ENCODE measurements around the gene PARP12.

Gene PARP12

GRCh38 chr7:140069298-140069949 is 6.7 kb upstream of the PARP12 start:
- TF ChIP-seq, protein P1, sequence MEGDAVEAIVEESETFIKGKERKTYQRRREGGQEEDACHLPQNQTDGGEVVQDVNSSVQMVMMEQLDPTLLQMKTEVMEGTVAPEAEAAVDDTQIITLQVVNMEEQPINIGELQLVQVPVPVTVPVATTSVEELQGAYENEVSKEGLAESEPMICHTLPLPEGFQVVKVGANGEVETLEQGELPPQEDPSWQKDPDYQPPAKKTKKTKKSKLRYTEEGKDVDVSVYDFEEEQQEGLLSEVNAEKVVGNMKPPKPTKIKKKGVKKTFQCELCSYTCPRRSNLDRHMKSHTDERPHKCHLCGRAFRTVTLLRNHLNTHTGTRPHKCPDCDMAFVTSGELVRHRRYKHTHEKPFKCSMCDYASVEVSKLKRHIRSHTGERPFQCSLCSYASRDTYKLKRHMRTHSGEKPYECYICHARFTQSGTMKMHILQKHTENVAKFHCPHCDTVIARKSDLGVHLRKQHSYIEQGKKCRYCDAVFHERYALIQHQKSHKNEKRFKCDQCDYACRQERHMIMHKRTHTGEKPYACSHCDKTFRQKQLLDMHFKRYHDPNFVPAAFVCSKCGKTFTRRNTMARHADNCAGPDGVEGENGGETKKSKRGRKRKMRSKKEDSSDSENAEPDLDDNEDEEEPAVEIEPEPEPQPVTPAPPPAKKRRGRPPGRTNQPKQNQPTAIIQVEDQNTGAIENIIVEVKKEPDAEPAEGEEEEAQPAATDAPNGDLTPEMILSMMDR (IDR thresholded peaks at IDR 0.05; ENCODE audit: low read depth, low read length): no peak

GRCh38 chr7:140068033-140068432 is 5.3 kb upstream of the PARP12 start:
- TF ChIP-seq, protein P1 (IDR thresholded peaks at IDR 0.05; ENCODE audit: low read depth, low read length): no peak
- no peak for DNase-seq (ENCODE audit: extremely low read depth, low read depth)

More at GRCh38 chr7:140069298-140069949, 6.7 kb upstream of the PARP12 start:
- DNase-seq (ENCODE audit: extremely low read depth, low read depth): no peak

DNA sequence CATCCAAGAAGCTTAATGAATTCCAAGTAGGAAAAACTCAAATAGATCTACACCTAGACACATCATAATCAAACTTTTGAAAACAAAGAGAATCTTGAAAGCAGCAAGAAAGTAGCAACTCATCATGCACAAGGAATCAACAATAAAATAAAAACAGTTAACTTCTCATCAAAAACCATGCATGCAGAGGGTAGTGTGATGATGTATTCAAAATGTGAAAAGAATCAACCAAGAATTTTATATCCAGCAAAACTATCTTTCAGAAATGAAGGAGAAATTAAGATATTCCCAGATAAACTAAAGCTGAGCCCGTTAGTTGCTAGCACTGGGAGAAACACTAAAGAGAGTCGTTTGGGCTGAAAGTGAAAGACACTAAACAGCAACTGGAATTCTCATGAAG is 4.3 kb upstream of the PARP12 start:
- TF ChIP-seq, protein P1 (IDR thresholded peaks at IDR 0.05; ENCODE audit: low read depth, low read length): no peak
- no peak for DNase-seq (ENCODE audit: extremely low read depth, low read depth)

DNA sequence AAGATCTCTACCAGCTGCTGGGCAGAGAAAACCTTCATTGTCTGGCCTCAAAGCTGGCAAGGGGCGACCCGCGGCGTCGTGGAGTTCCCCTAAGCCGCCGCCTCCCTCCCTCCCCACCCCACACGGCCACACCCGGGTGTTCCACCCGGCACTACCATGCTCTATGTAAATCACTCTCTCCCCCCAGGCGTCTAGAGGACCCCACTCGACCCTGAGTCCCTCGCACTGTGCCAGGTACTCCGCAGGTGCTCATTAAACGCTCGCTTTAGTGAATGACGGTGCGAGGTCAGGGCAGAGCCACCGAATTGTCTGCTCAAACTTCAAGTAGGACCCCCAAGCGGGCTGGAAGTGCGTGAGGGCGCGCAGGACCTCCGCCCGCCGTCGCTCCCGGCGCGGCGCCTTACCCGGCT is 628 bp downstream of the PARP12 start:
- TF ChIP-seq, protein P1 (IDR thresholded peaks at IDR 0.05; ENCODE audit: low read depth, low read length): no peak
- DNase-seq (ENCODE audit: extremely low read depth, low read depth): no peak

DNA sequence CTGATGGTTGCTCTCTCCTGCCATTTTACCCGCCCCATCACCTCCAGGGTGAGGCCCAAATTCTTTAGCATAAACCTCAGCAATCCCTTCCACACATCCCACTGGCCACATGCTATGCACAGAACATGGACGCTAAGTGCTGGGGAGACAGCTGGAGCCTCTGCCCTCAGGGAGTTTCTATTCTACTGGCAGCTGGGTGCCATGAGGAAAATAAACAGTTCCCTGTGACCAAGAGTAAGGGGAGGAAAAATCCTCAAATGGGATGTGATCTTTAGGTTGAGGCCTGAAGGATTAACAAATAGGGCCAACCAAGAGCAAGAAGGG is 1.2 kb downstream of the PARP12 start:
- DNase-seq (ENCODE audit: extremely low read depth, low read depth): no peak

GRCh38 chr7:140060788-140061606 is 1.8 kb downstream of the PARP12 start:
- TF ChIP-seq, protein P1 (IDR thresholded peaks at IDR 0.05; ENCODE audit: low read depth, low read length): no peak
- no peak for DNase-seq (ENCODE audit: extremely low read depth, low read depth)

More for the DNA sequence above, 1.2 kb downstream of the PARP12 start:
- TF ChIP-seq, protein P1 (IDR thresholded peaks at IDR 0.05; ENCODE audit: low read depth, low read length): no peak

- no peak for DNase-seq (ENCODE audit: extremely low read depth, low read depth)
- TF ChIP-seq, protein P1 (IDR thresholded peaks at IDR 0.05; ENCODE audit: low read depth, low read length): no peak
Observed at GRCh38 chr7:140060243-140060630, 2.5 kb downstream of the PARP12 start.

All from AG09319 (cell line).